ENCODE data around the gene PSMD11. TPM values are rescaled to one million over a fixed set of nuclear protein-coding genes. Genes with fewer than 3 reads are reported as not detected.
"Not testable (repeated sequence)": the region's sequence is repeated elsewhere in the genome, so short reads cannot be mapped to it uniquely, and the experiment has no call there.

The PSMD11 gene
- total RNA-seq, 4 donors from 2014 or later: 44.2 to 77.0 (median 54.2) TPM

GRCh38 chr17:32520737-32521404 lies 76.6 kb downstream of the PSMD11 start:
- H3K4me3 ChIP-seq (ENCODE audit: low read depth, poor library complexity, severe bottlenecking): no peak overlapping the region
- DNase-seq (ENCODE audit: low spot score in 2 of 2): no peak
- 97 to 98% methylated on average over 9 of the region's 9 CpGs for WGBS, 2 donors
- TF ChIP-seq POLR2A (IDR thresholded peaks at IDR 0.05) (no peak), CTCF (IDR thresholded peaks at IDR 0.05) (no peak)
- intact Hi-C loops (cut with DNase I; ENCODE audit: low total_unique reads): no loop called here

- intact Hi-C loops (cut with DNase I; ENCODE audit: low total_unique reads): no loop called here
- no peak overlapping the region for H3K4me3 ChIP-seq (ENCODE audit: low read depth, poor library complexity, severe bottlenecking)
- 79 to 86% methylated on average over 11 of the region's 11 CpGs for WGBS, 2 donors
- TF ChIP-seq CTCF (IDR thresholded peaks at IDR 0.05): no peak
- TF ChIP-seq POLR2A (IDR thresholded peaks at IDR 0.05): no peak
- DNase-seq (ENCODE audit: low spot score in 2 of 2): no peak
Measured at GRCh38 chr17:32523017-32523680, 78.8 kb downstream of the PSMD11 start.

GRCh38 chr17:32523827-32524552 lies 79.7 kb downstream of the PSMD11 start:
- WGBS, 2 donors: 80% methylated on average over 12 of the region's 12 CpGs
- no peak overlapping the region for H3K4me3 ChIP-seq (ENCODE audit: low read depth, poor library complexity, severe bottlenecking)
- no peak for DNase-seq (ENCODE audit: low spot score in 2 of 2)
- TF ChIP-seq POLR2A (IDR thresholded peaks at IDR 0.05) (no peak), CTCF (IDR thresholded peaks at IDR 0.05) (no peak)
- intact Hi-C loops (cut with DNase I; ENCODE audit: low total_unique reads): no loop called here

- H3K4me3 ChIP-seq (ENCODE audit: low read depth, poor library complexity, severe bottlenecking); DNase-seq (ENCODE audit: low spot score in 2 of 2); intact Hi-C loops (cut with DNase I; ENCODE audit: low total_unique reads): not testable (repeated sequence)
- 85 to 97% methylated on average over 6 of the region's 6 CpGs for WGBS, 2 donors
Measured at GRCh38 chr17:32524553-32524880, 80.2 kb downstream of the PSMD11 start.

GRCh38 chr17:32525122-32525521 lies 80.8 kb downstream of the PSMD11 start:
- 45 to 58% methylated on average over 4 of the region's 4 CpGs for WGBS, 2 donors
- no peak for DNase-seq (ENCODE audit: low spot score in 2 of 2)
- no peak overlapping the region for H3K4me3 ChIP-seq (ENCODE audit: low read depth, poor library complexity, severe bottlenecking)
- intact Hi-C loops (cut with DNase I; ENCODE audit: low total_unique reads): no loop called here
- TF ChIP-seq POLR2A (IDR thresholded peaks at IDR 0.05) (no peak), CTCF (IDR thresholded peaks at IDR 0.05) (no peak)

GRCh38 chr17:32527146-32527545 lies 82.8 kb downstream of the PSMD11 start:
- 86 to 88% methylated on average over 4 of the region's 4 CpGs for WGBS, 2 donors
- H3K4me3 ChIP-seq (ENCODE audit: low read depth, poor library complexity, severe bottlenecking): no peak overlapping the region
- no peak for TF ChIP-seq POLR2A (IDR thresholded peaks at IDR 0.05)
- no peak for TF ChIP-seq CTCF (IDR thresholded peaks at IDR 0.05)
- DNase-seq (ENCODE audit: low spot score in 2 of 2): no peak
- intact Hi-C loops (cut with DNase I; ENCODE audit: low total_unique reads): no loop called here

Measured in lower leg skin (tissue), 4 donors.